HCT116 (cell line): ENCODE measurements around the gene KIFC1. TPM values are rescaled to one million over a fixed set of nuclear protein-coding genes. Genes with fewer than 3 reads are reported as not detected.

ENCODE experiments used
- ATAC-seq: fragments of 200-7000 bp; cut with Tn5 transposase; 2 replicates; pipeline ENCODE4 v1.9.1; 2020; ENCODE audit warnings: mild to moderate bottlenecking, moderate library complexity
- BruUV-seq: library from RNA; stranded (reverse); fragments of 400-500 nt; replicated peaks from 2 replicates; lab custom pipeline; 2021; lab: Mats Ljungman, UMichigan
- CTCF ChIA-PET: fragments of 300-600 bp; sonication (Branson Sonifier 250); formaldehyde crosslinking; loops from one replicate; lab custom pipeline; 2021; ENCODE audit warnings: antibody characterized with exemption; lab: Charles Lee
- POLR2A ChIA-PET: fragments of 300-600, 350-600 bp; sonication (Branson Sonifier 250); formaldehyde crosslinking; loops from one replicate; lab custom pipeline; 2021; ENCODE audit warnings: antibody characterized with exemption; lab: Charles Lee
- RAD21 ChIA-PET, 2 experiments: fragments of 300-600 bp; sonication (Branson Sonifier 250); formaldehyde crosslinking; loops; one replicate each; lab custom pipeline; 2023; ENCODE audit warnings: low total read pairs in 2 of 2; ENCODE audit not compliant: uncharacterized antibody in 2 of 2, unreplicated experiment in 2 of 2, low non-redundant PET in 1 of 2; lab: Charles Lee
- DNase-seq: peaks from one replicate; pipeline ENCODE4 v3.0.0-alpha.2; 2010; ENCODE audit warnings: low read depth, low spot score
- H2AFZ ChIP-seq: fragments of 200-600 bp; shearing (Covaris generic), sonication (generic); 2 replicates; pipeline ENCODE4 v1.6.1; 2017; ENCODE audit warnings: low read depth, mixed run types, mixed read lengths, antibody characterized with exemption, low read length; ENCODE audit not compliant: poor library complexity, severe bottlenecking
- H3K27ac ChIP-seq: 2 replicates; pipeline ENCODE4 v1.5.1; 2012; ENCODE audit warnings: low read depth, low read length
- H3K27me3 ChIP-seq: fragments of 200-600 bp; sonication (generic); 2 replicates; pipeline ENCODE4 v1.6.1; 2016; ENCODE audit warnings: mixed run types, low read length, mixed read lengths; ENCODE audit not compliant: insufficient read depth
- H3K36me3 ChIP-seq, 2 experiments: fragments of 200-500 bp in 1 of 2; fragments of 200-600 bp in 1 of 2; sonication (Bioruptor generic) in 1 of 2; sonication (generic) in 1 of 2; 2 replicates each; pipeline versions ENCODE4 v1.5.1 to v1.6.1; 2014 to 2016; ENCODE audit warnings: low read length in 2 of 2, inconsistent platforms in 1 of 2, mixed read lengths in 1 of 2, mixed run types in 1 of 2; ENCODE audit not compliant: insufficient read depth in 2 of 2, control insufficient read depth in 1 of 2
- H3K4me1 ChIP-seq, 2 experiments: fragments of 200-600 bp in 1 of 2; sonication (generic) in 1 of 2; 2 replicates each; pipeline versions ENCODE4 v1.5.1 to v1.6.1; 2012 to 2017; ENCODE audit warnings: low read length in 2 of 2, inconsistent platforms in 1 of 2, mild to moderate bottlenecking in 1 of 2, mixed read lengths in 1 of 2, mixed run types in 1 of 2, moderate library complexity in 1 of 2; ENCODE audit not compliant: insufficient read depth in 2 of 2, control insufficient read depth in 1 of 2
- H3K4me2 ChIP-seq: fragments of 200-600 bp; sonication (generic); 2 replicates; pipeline ENCODE4 v1.6.1; 2017; ENCODE audit warnings: mixed run types, low read length, mixed read lengths
- H3K4me3 ChIP-seq, 2 experiments: fragments of 200-600 bp in 1 of 2; sonication (generic) in 1 of 2; replicated peaks in 1 of 2; 2 replicates each; pipeline ENCODE4 v1.5.1; 2011 to 2016; ENCODE audit warnings: low read length in 2 of 2, control low read depth in 1 of 2, low read depth in 1 of 2, mild to moderate bottlenecking in 1 of 2, mixed read lengths in 1 of 2, mixed run types in 1 of 2
- H3K79me2 ChIP-seq: fragments of 200-600 bp; sonication (generic); 2 replicates; pipeline ENCODE4 v1.6.1; 2017; ENCODE audit warnings: mild to moderate bottlenecking, mixed run types, low read length, moderate library complexity, mixed read lengths; ENCODE audit not compliant: insufficient read depth
- H3K9ac ChIP-seq: fragments of 200-600 bp; sonication (generic); 2 replicates; pipeline ENCODE4 v1.6.1; 2016; ENCODE audit warnings: low read length, mixed read lengths
- H3K9me2 ChIP-seq: fragments of 200-600 bp; sonication (generic), shearing (Covaris generic); 2 replicates; pipeline ENCODE4 v1.6.1; 2017; ENCODE audit warnings: mixed run types, mild to moderate bottlenecking, moderate library complexity; ENCODE audit not compliant: insufficient read depth
- H3K9me3 ChIP-seq, 2 experiments: fragments of 200-500 bp in 1 of 2; fragments of 200-600 bp in 1 of 2; sonication (Bioruptor generic) in 1 of 2; sonication (generic) in 1 of 2; 2 replicates each; pipeline ENCODE4 v1.6.1; 2014 to 2017; ENCODE audit warnings: low read length in 2 of 2, mixed read lengths in 2 of 2, inconsistent platforms in 1 of 2, low read depth in 1 of 2, mild to moderate bottlenecking in 1 of 2, mixed run types in 1 of 2, moderate library complexity in 1 of 2; ENCODE audit not compliant: control insufficient read depth in 1 of 2, insufficient read depth in 1 of 2
- H4K20me1 ChIP-seq: fragments of 200-600 bp; sonication (generic), shearing (Covaris generic); 2 replicates; pipeline ENCODE4 v1.6.1; 2017; ENCODE audit warnings: mixed run types, mild to moderate bottlenecking, moderate library complexity; ENCODE audit not compliant: insufficient read depth
- ATF3 ChIP-seq: IDR thresholded peaks from 2 replicates; pipeline ENCODE4 v1.6.1; 2012
- EGR1 ChIP-seq: IDR thresholded peaks from 2 replicates; pipeline ENCODE4 v1.6.1; 2012; ENCODE audit warnings: low read depth
- MAX ChIP-seq: IDR thresholded peaks from 2 replicates; pipeline ENCODE4 v1.6.1; 2012
- POLR2A ChIP-seq: IDR thresholded peaks from 2 replicates; pipeline ENCODE4 v1.7.0; 2011; ENCODE audit warnings: borderline replicate concordance; ENCODE audit not compliant: insufficient read depth, insufficient read length; ENCODE audit errors: extremely low read depth
- POLR2AphosphoS5 ChIP-seq: IDR thresholded peaks from 2 replicates; pipeline ENCODE4 v1.6.1; 2011; ENCODE audit warnings: mild to moderate bottlenecking, low read depth, low read length, moderate library complexity
- RAD21 ChIP-seq: IDR thresholded peaks from 2 replicates; pipeline ENCODE4 v1.6.1; 2012; ENCODE audit warnings: low read depth, mild to moderate bottlenecking
- SIN3A ChIP-seq: IDR thresholded peaks from 2 replicates; pipeline ENCODE4 v1.6.1; 2012; ENCODE audit warnings: low read depth
- SP1 ChIP-seq: IDR thresholded peaks from 2 replicates; pipeline ENCODE4 v1.6.1; 2012; ENCODE audit warnings: low read depth
- SRF ChIP-seq: IDR thresholded peaks from 2 replicates; pipeline ENCODE4 v1.6.1; 2012; ENCODE audit warnings: low read depth
- TCF7L2 ChIP-seq: IDR thresholded peaks from 2 replicates; pipeline ENCODE4 v1.7.0; 2011; ENCODE audit warnings: borderline replicate concordance, inconsistent platforms; ENCODE audit not compliant: insufficient read depth, insufficient read length; ENCODE audit errors: extremely low read depth
- YY1 ChIP-seq: IDR thresholded peaks from 2 replicates; pipeline ENCODE4 v1.6.1; 2011; ENCODE audit warnings: low read length, low read depth, moderate library complexity, mild to moderate bottlenecking; ENCODE audit not compliant: insufficient replicate concordance; ENCODE audit errors: extremely low read depth
- ZFX ChIP-seq: fragments of 450-650 bp; IDR thresholded peaks from 2 replicates; pipeline ENCODE4 v1.6.1; 2017
- intact Hi-C: fragments of 100-400 bp; cut with micrococcal nuclease; formaldehyde crosslinking; loops from 2 replicates; pipeline ENCODE4 v1.10.0; 2022
- total RNA-seq: library from RNA; stranded (reverse); gene quantifications from one replicate; pipeline ENCODE4 v1.2.1, GENCODE V29; 2021; ENCODE audit not compliant: unreplicated experiment

The KIFC1 gene
- total RNA-seq, 1 experiment from 2014 or later, result 84.7 TPM

GRCh38 chr6:33454009-33454946, 62.7 kb downstream of the KIFC1 start, which contains the start of gene ZBTB9:
TSS of gene ZBTB9 (plus strand) at chr6:33454576. CDS start at chr6:33455101, 525 bp downstream.
- TF ChIP-seq POLR2AphosphoS5 (peak; percentile 96), ATF3 (no peak), POLR2A (peak; percentile 43), YY1 (peak; percentile 66), ZFX (peak; percentile 73), SRF (peak; percentile 11; the same call in 1 of the 2 replicates), TCF7L2 (no peak), MAX (peak; percentile 98), SP1 (peak; percentile 97), EGR1 (peak; percentile 90), SIN3A (peak; percentile 98), RAD21 (no peak)
- TF ChIP-seq, all 23 proteins: peak for 9
- H3K27ac ChIP-seq, result peak within 1 kb of the TSS; percentile 72
- no peaks in the 10 kb centered on the region for H3K9me3 ChIP-seq
- H2AFZ ChIP-seq, result no peak within 1 kb of the TSS
- peaks cover 5 to 11% of the 10 kb centered on the region in 2 experiments; a peak in 3 of 4 replicates for H3K4me1 ChIP-seq
- ATAC-seq (peak; percentile 97), DNase-seq (peak; percentile 90)
- H3K4me3 ChIP-seq, result peak within 1 kb of the TSS; percentile 95 to 99
- intact Hi-C loops, result no loop called here
- RAD21 ChIA-PET, result no interaction called here
- no peaks in the 10 kb centered on the region for H4K20me1 ChIP-seq
- H3K9ac ChIP-seq, result peak within 1 kb of the TSS; percentile 90
- H3K79me2 ChIP-seq, result peaks cover 30% of the 10 kb centered on the region
- CTCF ChIA-PET, result interaction anchor here (1.0 to 1.4 kb wide), 2 partner anchors 25 to 28 kb away, joined by 3 to 7 read pairs; no protein-coding TSS in a partner anchor
- TSS peak; percentile 96 for BruUV-seq
- peak within 1 kb of the TSS; percentile 98 for H3K4me2 ChIP-seq
- no peaks in the 10 kb centered on the region for H3K27me3 ChIP-seq
- no peaks in the 10 kb centered on the region for H3K9me2 ChIP-seq
- peaks cover 4 to 14% of the 10 kb centered on the region in 2 experiments; a peak in 3 of 4 replicates for H3K36me3 ChIP-seq
- POLR2A ChIA-PET, result interaction anchor here (0.7 to 1.9 kb wide), 7 partner anchors 8 to 664 kb away, joined by 3 to 7 read pairs (median 3); no protein-coding TSS in a partner anchor
